AG04450 (cell line): Measurements from ENCODE around the gene KAT6B. TPM values are rescaled to one million over a fixed set of nuclear protein-coding genes. Genes with fewer than 3 reads are reported as not detected.

Source experiments
- CTCF ChIA-PET: fragments of 300-600, 350-600 bp; formaldehyde crosslinking; extraction: SDS; loops from one replicate; lab custom pipeline; 2022; ENCODE audit warnings: antibody characterized with exemption, inconsistent platforms; lab: Charles Lee
- POLR2A ChIA-PET: fragments of 350-600 bp; formaldehyde crosslinking; extraction: SDS; loops from one replicate; lab custom pipeline; 2021; ENCODE audit warnings: antibody characterized with exemption, inconsistent platforms; lab: Yijun Ruan, JAX
- DNase-seq: peaks from one replicate; pipeline ENCODE4 v3.0.0-alpha.2; 2011; ENCODE audit warnings: low read depth, low spot score
- H3K27ac ChIP-seq: one replicate; pipeline ENCODE4 v1.5.1; 2012; ENCODE audit warnings: low read depth, low read length, control low read depth
- H3K27me3 ChIP-seq: one replicate; pipeline ENCODE4 v1.6.0; 2012; ENCODE audit warnings: low read length; ENCODE audit not compliant: control insufficient read depth, insufficient read depth
- H3K4me3 ChIP-seq: 2 replicates; pipeline ENCODE4 v1.5.1; 2011; ENCODE audit warnings: mild to moderate bottlenecking, low read depth, low read length, control low read depth
- H3K9me3 ChIP-seq: 2 replicates; pipeline ENCODE4 v1.5.1; 2012; ENCODE audit warnings: low read length; ENCODE audit not compliant: control insufficient read depth, insufficient read depth
- CTCF ChIP-seq: IDR thresholded peaks from 2 replicates; pipeline ENCODE4 v1.5.1; 2011; ENCODE audit warnings: low read depth, low read length, control low read depth, inconsistent platforms
- polyA plus RNA-seq: library from polyadenylated mRNA; depleted of rRNA; stranded (reverse); fragments of >200 nt; gene quantifications from 2 replicates; pipeline ENCODE4 v1.2.3, GENCODE V29; 2011

The KAT6B gene
- polyA plus RNA-seq, 1 experiment = 10.4 TPM

GRCh38 chr10:74836877-74837276 is 10.5 kb downstream of the KAT6B start:
- CTCF ChIA-PET = no interaction called here
- DNase-seq = no peak
- no peak for TF ChIP-seq CTCF

DNA sequence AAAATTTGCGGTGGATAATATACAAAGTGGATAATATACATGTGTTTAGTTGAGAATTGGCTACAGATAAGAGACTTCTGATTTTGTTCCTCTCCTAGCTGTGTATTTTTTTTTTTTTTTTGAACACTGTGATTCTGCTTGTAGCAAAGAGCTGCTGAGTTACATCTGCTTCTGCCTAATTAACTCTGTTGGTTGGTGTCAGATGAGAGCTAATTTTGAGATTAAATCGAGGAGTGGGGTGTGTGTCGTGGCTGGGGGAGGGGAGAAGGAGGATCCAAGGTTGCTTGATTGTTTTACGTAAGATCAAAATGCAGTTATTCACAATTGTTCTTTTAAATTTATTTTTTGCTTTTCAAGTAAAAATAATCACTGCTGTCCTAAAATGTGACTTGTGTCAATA is 11.3 kb downstream of the KAT6B start:
- no peaks in the 10 kb centered on the region for H3K27me3 ChIP-seq
- no peak overlapping the region for H3K4me3 ChIP-seq
- no peaks in the 10 kb centered on the region for H3K9me3 ChIP-seq
- ChIA-PET CTCF (no interaction called here), POLR2A (interaction anchor here (0.7 kb wide), 1 partner anchor 611 kb away, joined by 5 read pairs; no protein-coding TSS in a partner anchor)
- no peak for DNase-seq
- H3K27ac ChIP-seq = no peak overlapping the region
- TF ChIP-seq CTCF = no peak

More at GRCh38 chr10:74836877-74837276, 10.5 kb downstream of the KAT6B start:
- H3K4me3 ChIP-seq = no peak overlapping the region
- no peaks in the 10 kb centered on the region for H3K9me3 ChIP-seq
- H3K27ac ChIP-seq = no peak overlapping the region
- POLR2A ChIA-PET = no interaction called here
- no peaks in the 10 kb centered on the region for H3K27me3 ChIP-seq

- no peak for TF ChIP-seq CTCF
- ChIA-PET POLR2A (no interaction called here), CTCF (interaction anchor here (0.7 kb wide), 1 partner anchor 596 kb away, joined by 5 read pairs; no protein-coding TSS in a partner anchor)
- DNase-seq = no peak
- Histone ChIP-seq H3K9me3 (no peaks in the 10 kb centered on the region), H3K4me3 (no peak overlapping the region), H3K27ac (no peak overlapping the region), H3K27me3 (no peaks in the 10 kb centered on the region)
Observed at GRCh38 chr10:74839708-74840107, 13.3 kb downstream of the KAT6B start.

- H3K9me3 ChIP-seq = no peaks in the 10 kb centered on the region
- POLR2A ChIA-PET = no interaction called here
- DNase-seq = no peak
- TF ChIP-seq CTCF = no peak
- no peak overlapping the region for H3K27ac ChIP-seq
- no peak overlapping the region for H3K4me3 ChIP-seq
- CTCF ChIA-PET = interaction anchor here (0.8 to 0.9 kb wide), 2 partner anchors 11 to 598 kb away, joined by 3 to 4 read pairs; no protein-coding TSS in a partner anchor
- no peaks in the 10 kb centered on the region for H3K27me3 ChIP-seq
Observed at GRCh38 chr10:74841265-74841973, 15.0 kb downstream of the KAT6B start.

- no peaks in the 10 kb centered on the region for H3K9me3 ChIP-seq
- ChIA-PET CTCF (interaction anchor here (0.6 to 0.9 kb wide), 3 partner anchors 10 to 599 kb away, joined by 3 to 4 read pairs (median 3); no protein-coding TSS in a partner anchor), POLR2A (no interaction called here)
- DNase-seq = no peak
- no peak overlapping the region for H3K27ac ChIP-seq
- H3K27me3 ChIP-seq = no peaks in the 10 kb centered on the region
- no peak for TF ChIP-seq CTCF
- H3K4me3 ChIP-seq = no peak overlapping the region
Observed at GRCh38 chr10:74842301-74842954, 16.0 kb downstream of the KAT6B start.
